Neuronal stem cell (in vitro differentiated cells): Measurements from ENCODE around the gene AGAP1.

Source experiments
- DNase-seq: peaks from one replicate; pipeline ENCODE4 v3.0.0-alpha.2; 2013; ENCODE audit warnings: low spot score
- H2AFZ ChIP-seq: one replicate; pipeline ENCODE4 v1.6.1; 2013; ENCODE audit warnings: mild to moderate bottlenecking, low read length, inconsistent platforms
- H2AK5ac ChIP-seq: 2 replicates; pipeline ENCODE4 v1.6.1; 2013; ENCODE audit warnings: low read depth, mild to moderate bottlenecking, inconsistent platforms, low read length, moderate library complexity, mixed read lengths
- H2BK120ac ChIP-seq: 2 replicates; pipeline ENCODE4 v1.6.1; 2013; ENCODE audit warnings: low read depth, mild to moderate bottlenecking, inconsistent platforms, low read length, moderate library complexity, mixed read lengths
- H2BK12ac ChIP-seq: one replicate; pipeline ENCODE4 v1.6.1; 2013; ENCODE audit warnings: low read length, inconsistent platforms
- H2BK15ac ChIP-seq: 2 replicates; pipeline ENCODE4 v1.6.1; 2013; ENCODE audit warnings: mild to moderate bottlenecking, low read length, inconsistent platforms, mixed read lengths
- H2BK5ac ChIP-seq: one replicate; pipeline ENCODE4 v1.6.1; 2013; ENCODE audit warnings: inconsistent platforms, mild to moderate bottlenecking, low read length, moderate library complexity
- H3K14ac ChIP-seq: one replicate; pipeline ENCODE4 v1.6.1; 2013; ENCODE audit warnings: low read length, inconsistent platforms
- H3K18ac ChIP-seq: 2 replicates; pipeline ENCODE4 v1.6.1; 2013; ENCODE audit warnings: low read length, inconsistent platforms
- H3K23ac ChIP-seq: 2 replicates; pipeline ENCODE4 v1.6.1; 2013; ENCODE audit warnings: low read depth, mild to moderate bottlenecking, mixed read lengths, low read length, inconsistent platforms; ENCODE audit not compliant: poor library complexity
- H3K27ac ChIP-seq: replicated peaks from 3 replicates; pipeline ENCODE4 v1.5.1; 2013; ENCODE audit warnings: low read length, inconsistent platforms
- H3K27me3 ChIP-seq, 3 experiments: 2 replicates each; pipeline ENCODE4 v1.6.1; 2013; ENCODE audit warnings: low read length in 3 of 3, mild to moderate bottlenecking in 2 of 3, inconsistent platforms in 1 of 3, low read depth in 1 of 3, mixed read lengths in 1 of 3, moderate library complexity in 1 of 3; ENCODE audit not compliant: control insufficient read depth in 3 of 3, insufficient read depth in 3 of 3
- H3K36me3 ChIP-seq, 2 donors: replicated peaks in 1 of 2; 2 replicates each; pipeline ENCODE4 v1.6.1; 2013; ENCODE audit warnings: low read length in 2 of 2; ENCODE audit not compliant: control insufficient read depth in 2 of 2, insufficient read depth in 2 of 2
- H3K4ac ChIP-seq: 2 replicates; pipeline ENCODE4 v1.6.1; 2013; ENCODE audit warnings: inconsistent platforms, mild to moderate bottlenecking, low read length, moderate library complexity
- H3K4me1 ChIP-seq, 2 donors: 1 replicate in 1 of 2; 2 replicates in 1 of 2; pipeline ENCODE4 v1.6.1; 2013; ENCODE audit warnings: low read length in 2 of 2, low read depth in 1 of 2; ENCODE audit not compliant: control insufficient read depth in 2 of 2, insufficient read depth in 1 of 2
- H3K4me2 ChIP-seq: one replicate; pipeline ENCODE4 v1.6.1; 2013; ENCODE audit warnings: mild to moderate bottlenecking, low read length, inconsistent platforms; ENCODE audit not compliant: insufficient read depth, poor library complexity, severe bottlenecking
- H3K4me3 ChIP-seq, 2 donors: 2 replicates each; pipeline ENCODE4 v1.5.1; 2013; ENCODE audit warnings: low read length in 2 of 2, mild to moderate bottlenecking in 2 of 2, inconsistent platforms in 1 of 2, moderate library complexity in 1 of 2
- H3K79me1 ChIP-seq: one replicate; pipeline ENCODE4 v1.6.1; 2013; ENCODE audit warnings: low read depth, mild to moderate bottlenecking, inconsistent platforms, low read length, moderate library complexity
- H3K9ac ChIP-seq: one replicate; pipeline ENCODE4 v1.6.1; 2013; ENCODE audit warnings: mild to moderate bottlenecking, low read depth, low read length, inconsistent platforms; ENCODE audit not compliant: poor library complexity
- H3K9me3 ChIP-seq, 2 donors: replicated peaks in 1 of 2; 2 replicates each; pipeline versions ENCODE3 to v1.6.1; 2013; ENCODE audit warnings: low read length in 2 of 2, mild to moderate bottlenecking in 2 of 2, inconsistent platforms in 1 of 2, low read depth in 1 of 2, mixed read lengths in 1 of 2, moderate library complexity in 1 of 2; ENCODE audit not compliant: control insufficient read depth in 2 of 2, insufficient read depth in 1 of 2
- H4K8ac ChIP-seq: one replicate; pipeline ENCODE4 v1.6.1; 2013; ENCODE audit warnings: low read depth, mild to moderate bottlenecking, inconsistent platforms, low read length, moderate library complexity
- H4K91ac ChIP-seq: one replicate; pipeline ENCODE4 v1.6.1; 2013; ENCODE audit warnings: low read length, low read depth, mild to moderate bottlenecking, inconsistent platforms; ENCODE audit not compliant: poor library complexity
- WGBS, 2 donors: extraction: QIAGEN DNeasy Blood & Tissue Kit; methylation state at CpG; one replicate each; pipeline ENCODE4 v1.1.7; 2013; ENCODE audit warnings: missing lambda C conversion rate in 2 of 2, mixed read lengths in 1 of 2; ENCODE audit not compliant: insufficient read length in 2 of 2, insufficient replicate concordance in 1 of 2; ENCODE audit errors: extremely low coverage in 2 of 2; 5-methylcytosine and 5-hydroxymethylcytosine counted together

The AGAP1 gene

DNA sequence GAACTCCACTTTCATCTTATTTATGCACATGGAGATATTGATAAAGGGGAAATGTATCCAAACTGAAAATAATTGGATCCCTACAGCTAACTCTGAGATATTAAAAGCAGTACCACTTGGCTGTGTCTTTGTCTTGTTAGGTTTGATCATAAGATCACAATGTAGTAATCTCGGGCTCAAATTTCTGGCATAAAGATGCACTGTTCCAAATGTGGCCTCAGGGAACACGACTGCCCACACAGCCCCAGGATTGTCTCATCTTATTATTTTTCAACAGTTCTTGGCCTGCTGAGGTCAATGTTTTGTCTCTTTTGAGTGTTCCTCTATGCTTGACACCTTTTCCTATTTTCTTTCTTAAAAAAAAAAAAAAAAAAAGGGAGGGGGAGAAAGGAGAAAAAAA lies 560.3 kb downstream of the AGAP1 start:
- Histone ChIP-seq H3K4me2 (no peak overlapping the region), H3K9me3 (peaks cover 4 to 25% of the 10 kb centered on the region in 2 donors), H3K18ac (no peak overlapping the region), H3K4ac (no peak overlapping the region), H3K23ac (no peak overlapping the region), H2AFZ (no peak overlapping the region), H3K79me1 (no peaks in the 10 kb centered on the region), H4K91ac (no peak overlapping the region), H4K8ac (no peak overlapping the region), H3K4me3 (no peak overlapping the region), H2BK120ac (no peak overlapping the region), H3K9ac (no peak overlapping the region), H3K14ac (no peak overlapping the region), H3K4me1 (peaks cover 0 to 12% of the 10 kb centered on the region in 2 donors), H3K36me3 (peaks cover 5 to 42% of the 10 kb centered on the region in 2 donors), H2BK12ac (no peak overlapping the region), H2BK5ac (no peak overlapping the region), H2BK15ac (no peak overlapping the region), H2AK5ac (no peak overlapping the region), H3K27me3 (no peaks in the 10 kb centered on the region), H3K27ac (no peak overlapping the region)
- no CpG with 5 or more reads among the region's 2 CpGs for WGBS, 2 donors
- DNase-seq, result no peak

- H3K4me3 ChIP-seq, result no peak overlapping the region
- H2BK15ac ChIP-seq, result no peak overlapping the region
- no peak for DNase-seq
- no peak overlapping the region for H3K4ac ChIP-seq
- no peak overlapping the region for H4K91ac ChIP-seq
- no peak overlapping the region for H3K9ac ChIP-seq
- H2BK12ac ChIP-seq, result no peak overlapping the region
- H3K27ac ChIP-seq, result no peak overlapping the region
- H2BK120ac ChIP-seq, result no peak overlapping the region
- WGBS, 2 donors, result no CpG with 5 or more reads among the region's 19 CpGs
- H4K8ac ChIP-seq, result no peak overlapping the region
- no peak overlapping the region for H2AK5ac ChIP-seq
- H3K23ac ChIP-seq, result no peak overlapping the region
- peaks cover 0 to 12% of the 10 kb centered on the region in 2 donors for H3K4me1 ChIP-seq
- no peak overlapping the region for H3K14ac ChIP-seq
- peaks cover 4 to 30% of the 10 kb centered on the region in 2 donors for H3K9me3 ChIP-seq
- no peak overlapping the region for H2BK5ac ChIP-seq
- no peaks in the 10 kb centered on the region for H3K27me3 ChIP-seq
- H3K18ac ChIP-seq, result no peak overlapping the region
- H3K4me2 ChIP-seq, result no peak overlapping the region
- no peaks in the 10 kb centered on the region for H3K79me1 ChIP-seq
- H2AFZ ChIP-seq, result no peak overlapping the region
- H3K36me3 ChIP-seq, result peaks cover 4 to 38% of the 10 kb centered on the region in 2 donors
Measured at GRCh38 chr2:236054621-236055305, 560.9 kb downstream of the AGAP1 start.

DNA sequence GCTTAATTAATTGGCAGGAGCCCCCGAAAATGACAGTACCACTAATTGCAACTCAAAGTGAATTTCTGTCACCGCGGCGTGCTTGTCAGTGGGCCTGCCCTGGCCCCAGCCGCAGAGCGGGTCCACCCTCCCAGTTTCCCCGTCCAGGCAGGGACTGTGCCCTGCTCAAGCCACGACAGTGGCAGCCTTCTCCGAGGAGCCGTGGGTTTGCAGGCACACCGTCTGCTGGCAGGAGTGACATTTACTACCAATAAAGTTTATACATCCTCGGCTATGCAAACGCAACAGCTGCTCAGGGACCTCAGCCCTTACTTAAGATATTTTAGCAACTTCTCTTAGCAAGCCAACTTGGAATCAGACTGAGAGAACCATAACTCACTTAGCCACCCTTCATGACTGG lies 561.6 kb downstream of the AGAP1 start:
- H4K8ac ChIP-seq, result no peak overlapping the region
- H3K18ac ChIP-seq, result no peak overlapping the region
- WGBS, 2 donors, result no CpG with 5 or more reads among the region's 13 CpGs
- no peak overlapping the region for H2BK15ac ChIP-seq
- H3K9me3 ChIP-seq, result peaks cover 4 to 30% of the 10 kb centered on the region in 2 donors
- no peaks in the 10 kb centered on the region for H3K79me1 ChIP-seq
- H3K4me3 ChIP-seq, result no peak overlapping the region
- H3K4ac ChIP-seq, result no peak overlapping the region
- no peak overlapping the region for H2AK5ac ChIP-seq
- no peak overlapping the region for H3K27ac ChIP-seq
- no peaks in the 10 kb centered on the region for H3K27me3 ChIP-seq
- no peak overlapping the region for H2BK120ac ChIP-seq
- H3K4me2 ChIP-seq, result no peak overlapping the region
- H2BK5ac ChIP-seq, result no peak overlapping the region
- peaks cover 0 to 12% of the 10 kb centered on the region in 2 donors for H3K4me1 ChIP-seq
- H3K23ac ChIP-seq, result no peak overlapping the region
- DNase-seq, result no peak
- peak overlapping the region; percentile 75 for H3K9ac ChIP-seq
- peaks cover 4 to 31% of the 10 kb centered on the region in 2 donors for H3K36me3 ChIP-seq
- no peak overlapping the region for H3K14ac ChIP-seq
- no peak overlapping the region for H2AFZ ChIP-seq
- no peak overlapping the region for H2BK12ac ChIP-seq
- H4K91ac ChIP-seq, result no peak overlapping the region

DNA sequence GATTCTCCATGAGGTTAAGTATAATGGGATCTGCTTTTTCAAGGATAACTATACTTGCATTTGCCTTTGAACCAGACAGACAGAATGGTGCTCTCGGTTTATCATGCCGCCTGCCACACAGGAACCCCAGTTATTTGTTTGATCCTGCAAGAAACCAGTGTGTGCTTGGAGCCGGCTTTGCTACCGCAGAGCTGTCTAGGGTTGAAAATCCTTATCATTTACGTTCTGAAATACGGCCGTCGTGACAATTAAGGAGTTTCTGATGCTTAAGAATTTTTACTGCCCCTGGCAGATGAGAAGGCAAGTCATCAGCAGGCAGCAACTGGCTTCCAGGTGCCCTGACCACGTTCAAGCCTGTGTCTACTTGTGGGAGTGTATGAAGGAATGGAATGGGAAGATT lies 562.3 kb downstream of the AGAP1 start:
- no peak for DNase-seq
- no peak overlapping the region for H3K9ac ChIP-seq
- H3K27ac ChIP-seq, result no peak overlapping the region
- no peak overlapping the region for H2AK5ac ChIP-seq
- H4K8ac ChIP-seq, result no peak overlapping the region
- H3K18ac ChIP-seq, result no peak overlapping the region
- H3K4ac ChIP-seq, result no peak overlapping the region
- no CpG with 5 or more reads among the region's 9 CpGs for WGBS, 2 donors
- H3K36me3 ChIP-seq, result peaks cover 4 to 24% of the 10 kb centered on the region in 2 donors
- H3K79me1 ChIP-seq, result no peaks in the 10 kb centered on the region
- H3K9me3 ChIP-seq, result peaks cover 4 to 30% of the 10 kb centered on the region in 2 donors
- no peak overlapping the region for H4K91ac ChIP-seq
- H3K27me3 ChIP-seq, result no peaks in the 10 kb centered on the region
- H2AFZ ChIP-seq, result no peak overlapping the region
- H2BK120ac ChIP-seq, result no peak overlapping the region
- H3K23ac ChIP-seq, result no peak overlapping the region
- H2BK5ac ChIP-seq, result no peak overlapping the region
- H2BK12ac ChIP-seq, result no peak overlapping the region
- no peak overlapping the region for H3K14ac ChIP-seq
- H3K4me1 ChIP-seq, result peaks cover 0 to 12% of the 10 kb centered on the region in 2 donors
- no peak overlapping the region for H2BK15ac ChIP-seq
- no peak overlapping the region for H3K4me3 ChIP-seq
- no peak overlapping the region for H3K4me2 ChIP-seq
